22Rv1 (cell line): ENCODE data around the gene AGBL1.

Source experiments
- CTCF ChIP-seq: fragments of 450-650 bp; IDR thresholded peaks from 2 replicates; pipeline ENCODE4 v1.5.1; 2017; ENCODE audit warnings: mild to moderate bottlenecking
- ZFX ChIP-seq: fragments of 450-650 bp; IDR thresholded peaks from 2 replicates; pipeline ENCODE4 v1.6.1; 2017; ENCODE audit warnings: antibody characterized with exemption, borderline replicate concordance

DNA sequence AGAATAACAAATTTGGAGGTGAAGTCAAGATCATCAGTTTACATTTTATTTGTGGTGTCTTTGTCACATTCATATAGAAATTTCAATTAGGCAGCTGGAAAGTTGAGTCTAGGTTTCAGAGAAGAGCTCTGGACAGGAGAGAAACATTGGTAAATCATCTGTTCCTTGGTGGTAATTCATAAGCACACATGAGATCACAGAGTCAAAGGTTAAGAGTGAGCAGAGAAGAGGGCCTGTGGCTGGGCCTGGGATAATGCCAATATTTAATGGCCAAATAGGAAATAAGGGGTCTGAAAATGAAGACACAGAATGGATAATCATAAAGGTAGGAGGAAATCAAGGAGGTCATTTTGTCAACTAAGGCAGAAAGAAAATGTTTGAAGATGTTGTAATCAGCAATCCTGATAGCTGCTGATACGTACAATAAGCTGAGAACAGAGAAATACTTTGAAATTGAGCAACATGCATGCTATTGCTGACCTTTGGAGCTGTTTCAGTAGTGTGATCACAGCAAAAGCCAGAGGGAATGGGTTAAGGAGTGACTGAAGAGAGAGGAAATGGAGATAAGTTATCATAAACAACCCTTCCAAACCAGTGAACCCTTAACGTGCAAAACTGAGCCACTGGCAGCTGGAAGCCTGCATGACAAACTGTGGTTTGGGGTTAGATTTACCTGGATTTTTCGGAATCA is 692.8 kb downstream of the AGBL1 start:
- no peak for TF ChIP-seq CTCF
- no peak for TF ChIP-seq ZFX
